Measurements from ENCODE around the gene CLASP1.
"Not testable (repeated sequence)": the region's sequence is repeated elsewhere in the genome, so short reads cannot be mapped to it uniquely, and the experiment has no call there.

Gene CLASP1

GRCh38 chr2:121333231-121333630 lies 316.0 kb downstream of the CLASP1 start:
- Histone ChIP-seq H3K9me3 (ENCODE audit: severe bottlenecking) (no peaks in the 10 kb centered on the region), H3K4me3 (ENCODE audit: low read depth, low read length) (no peak overlapping the region), H3K27ac (no peak overlapping the region), H3K27me3 (ENCODE audit: insufficient read depth, low read depth, severe bottlenecking) (no peaks in the 10 kb centered on the region), H3K36me3 (peaks cover 3% of the 10 kb centered on the region; the same call in 1 of the 2 replicates)
- DNase-seq: no peak
- no peak for TF ChIP-seq CTCF (IDR thresholded peaks at IDR 0.05; ENCODE audit: low read depth, low read length)

- not testable (repeated sequence) for H3K27ac ChIP-seq; H3K36me3 ChIP-seq; H3K4me3 ChIP-seq (ENCODE audit: low read depth, low read length); H3K9me3 ChIP-seq (ENCODE audit: severe bottlenecking); H3K27me3 ChIP-seq (ENCODE audit: insufficient read depth, low read depth, severe bottlenecking); DNase-seq
Measured at GRCh38 chr2:121331324-121331723, 317.9 kb downstream of the CLASP1 start.

GRCh38 chr2:121330921-121331320 lies 318.3 kb downstream of the CLASP1 start:
- Histone ChIP-seq H3K27ac (no peak overlapping the region), H3K27me3 (ENCODE audit: insufficient read depth, low read depth, severe bottlenecking) (no peaks in the 10 kb centered on the region), H3K36me3 (no peaks in the 10 kb centered on the region), H3K4me3 (ENCODE audit: low read depth, low read length) (no peak overlapping the region), H3K9me3 (ENCODE audit: severe bottlenecking) (no peaks in the 10 kb centered on the region)
- DNase-seq: no peak
- no peak for TF ChIP-seq CTCF (IDR thresholded peaks at IDR 0.05; ENCODE audit: low read depth, low read length)

GRCh38 chr2:121329786-121330185 lies 319.5 kb downstream of the CLASP1 start:
- Histone ChIP-seq H3K9me3 (ENCODE audit: severe bottlenecking) (no peaks in the 10 kb centered on the region), H3K4me3 (ENCODE audit: low read depth, low read length) (no peak overlapping the region), H3K27ac (no peak overlapping the region), H3K27me3 (ENCODE audit: insufficient read depth, low read depth, severe bottlenecking) (no peaks in the 10 kb centered on the region), H3K36me3 (no peaks in the 10 kb centered on the region)
- DNase-seq: no peak
- no peak for TF ChIP-seq CTCF (IDR thresholded peaks at IDR 0.05; ENCODE audit: low read depth, low read length)

GRCh38 chr2:121326628-121327027 lies 322.6 kb downstream of the CLASP1 start:
- no peaks in the 10 kb centered on the region for H3K27me3 ChIP-seq (ENCODE audit: insufficient read depth, low read depth, severe bottlenecking)
- H3K9me3 ChIP-seq (ENCODE audit: severe bottlenecking): no peaks in the 10 kb centered on the region
- TF ChIP-seq CTCF (IDR thresholded peaks at IDR 0.05; ENCODE audit: low read depth, low read length): no peak
- no peak overlapping the region for H3K4me3 ChIP-seq (ENCODE audit: low read depth, low read length)
- H3K36me3 ChIP-seq: no peaks in the 10 kb centered on the region
- no peak overlapping the region for H3K27ac ChIP-seq
- no peak for DNase-seq

- no peak for DNase-seq
- TF ChIP-seq CTCF (IDR thresholded peaks at IDR 0.05; ENCODE audit: low read depth, low read length): no peak
- Histone ChIP-seq H3K4me3 (ENCODE audit: low read depth, low read length) (no peak overlapping the region), H3K27ac (no peak overlapping the region), H3K36me3 (no peaks in the 10 kb centered on the region), H3K9me3 (ENCODE audit: severe bottlenecking) (no peaks in the 10 kb centered on the region), H3K27me3 (ENCODE audit: insufficient read depth, low read depth, severe bottlenecking) (no peaks in the 10 kb centered on the region)
Measured at GRCh38 chr2:121324601-121325000, 324.7 kb downstream of the CLASP1 start.

All from WERI-Rb-1 (cell line).